HG03097 (cell line): Measurements from ENCODE around the gene FGF8.

Experiments used
- ATAC-seq: cut with Tn5 transposase; IDR thresholded peaks from one replicate; pipeline ENCODE4 v1.9.1; 2021; ENCODE audit not compliant: unreplicated experiment, low FRiP score

Gene FGF8

DNA sequence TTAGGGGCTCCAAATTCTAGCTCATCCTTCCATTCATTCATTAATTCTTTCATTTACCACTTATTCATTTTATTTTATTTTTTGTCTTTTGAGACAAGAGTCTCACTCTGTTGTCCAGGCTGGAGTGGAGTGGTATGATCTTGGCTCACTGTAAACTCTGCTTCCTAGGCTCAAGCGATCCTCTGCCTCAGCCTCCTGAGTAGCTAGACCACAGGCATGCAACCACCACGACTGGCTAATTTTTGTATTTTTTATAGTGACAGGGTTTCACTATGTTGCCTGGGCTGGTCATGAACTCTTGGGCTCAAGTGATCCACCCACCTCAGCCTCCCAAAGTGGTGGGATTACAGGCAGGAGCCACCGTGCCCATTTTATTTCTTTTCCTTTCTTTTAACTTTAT, 31.6 kb downstream of the FGF8 start:
- ATAC-seq: no peak

DNA sequence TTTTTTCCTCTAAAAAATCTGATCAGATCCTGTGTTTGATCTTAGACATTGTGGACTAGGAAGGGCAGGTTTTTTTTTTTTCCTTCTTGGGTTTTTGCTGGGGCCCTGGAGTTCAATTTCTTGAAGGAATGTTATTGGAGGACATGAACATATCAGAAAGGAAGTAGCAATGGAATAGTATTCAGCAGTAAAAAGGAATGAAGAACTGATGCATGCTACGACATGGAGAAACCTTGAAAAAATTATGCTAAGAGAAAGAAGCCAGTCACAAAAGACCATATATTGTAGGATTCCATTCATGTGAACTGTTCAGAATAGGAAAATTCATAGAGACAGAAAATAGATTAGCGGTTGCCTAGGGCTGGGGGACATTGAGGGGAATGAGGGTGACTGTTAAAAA, 34.0 kb downstream of the FGF8 start:
- ATAC-seq: no peak

DNA sequence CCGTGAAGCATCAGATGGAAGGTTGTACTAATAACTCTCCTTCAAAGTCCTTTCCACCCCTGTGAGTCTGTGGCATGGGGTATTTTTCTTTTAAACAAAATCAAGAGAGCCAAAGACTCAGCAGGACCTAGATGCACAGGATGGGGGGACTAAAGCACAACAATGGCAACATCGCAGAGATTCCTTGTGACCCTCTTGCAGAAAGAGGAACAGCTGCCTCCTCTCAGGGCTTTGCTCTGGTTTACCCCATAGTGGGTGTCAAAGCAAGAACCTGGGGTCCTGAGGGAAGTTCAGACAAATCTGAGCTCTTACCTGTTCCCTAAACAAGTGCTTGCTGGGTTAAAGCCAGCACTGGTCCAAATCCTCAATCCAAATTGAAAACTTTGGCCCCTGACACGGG, 39.2 kb downstream of the FGF8 start:
- no peak for ATAC-seq

DNA sequence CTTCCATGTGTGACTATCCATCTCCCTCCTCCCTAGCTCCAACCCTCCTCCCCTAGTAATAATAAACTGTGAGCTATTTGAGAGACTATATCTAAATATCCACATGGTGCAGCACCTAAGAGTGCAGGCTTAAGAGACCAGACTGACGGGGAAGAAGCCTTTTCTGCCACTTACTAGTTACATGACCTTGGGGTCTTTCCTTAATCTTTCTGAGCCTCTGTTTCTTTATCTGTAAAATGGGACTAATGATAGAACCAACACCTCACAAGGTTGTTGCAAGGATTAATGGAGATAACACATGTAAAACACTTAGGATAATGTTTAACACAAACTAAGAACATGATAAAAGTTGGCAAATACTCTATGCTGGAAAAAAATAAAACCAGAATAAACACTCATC, 43.8 kb downstream of the FGF8 start:
- no peak for ATAC-seq

DNA sequence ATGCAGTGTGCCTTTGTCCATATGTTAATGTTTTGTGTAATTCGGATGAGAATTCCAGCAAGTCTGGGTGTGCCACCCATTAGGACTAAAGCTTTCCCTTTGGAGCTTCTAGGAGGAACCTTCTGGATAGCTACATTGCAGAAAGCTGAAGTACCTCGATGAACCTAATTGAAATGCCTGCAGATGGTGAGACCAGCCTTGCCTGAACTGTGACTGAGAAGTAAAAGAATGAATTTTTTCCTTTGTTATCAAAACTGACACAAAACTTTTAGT, 49.9 kb downstream of the FGF8 start:
- ATAC-seq: no peak

DNA sequence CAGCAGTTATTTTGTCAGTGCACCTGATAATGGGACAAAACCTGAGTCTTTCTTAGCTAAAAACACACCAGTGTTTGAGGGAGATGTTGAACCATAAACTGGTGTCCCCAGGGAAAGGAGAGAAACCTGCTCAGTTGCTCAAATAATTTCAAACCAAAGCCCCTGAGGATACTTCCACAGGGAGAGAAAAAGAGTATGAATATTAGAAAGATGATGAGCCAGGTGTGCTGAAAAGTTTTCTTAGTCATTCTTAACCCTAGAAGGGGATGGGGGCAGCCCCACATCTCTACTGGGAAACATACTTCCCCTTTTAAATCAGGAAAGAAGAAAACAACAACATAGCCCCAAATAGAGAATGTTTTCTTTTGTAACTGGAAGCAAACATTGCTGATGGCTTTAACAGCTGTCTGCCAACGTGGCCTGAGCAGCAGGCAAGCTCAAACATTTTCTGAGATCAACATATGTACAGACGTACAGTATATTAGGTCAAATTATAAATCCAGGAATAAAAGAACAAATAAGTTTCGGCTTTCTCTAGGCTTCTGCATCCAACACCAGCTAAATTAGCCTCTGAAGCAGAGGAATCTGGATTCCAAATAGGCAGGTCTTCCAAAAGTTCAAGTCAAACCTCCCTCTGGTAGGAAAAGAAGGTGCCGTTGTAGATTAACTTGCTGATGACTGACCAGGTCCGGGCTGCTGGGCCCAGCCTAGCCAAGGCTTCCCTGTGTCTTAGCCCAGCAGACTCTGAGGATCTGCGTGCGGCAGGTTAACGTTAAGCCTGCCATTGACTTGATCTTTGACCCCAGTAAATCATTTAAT, 50.4 kb downstream of the FGF8 start:
- ATAC-seq: no peak

DNA sequence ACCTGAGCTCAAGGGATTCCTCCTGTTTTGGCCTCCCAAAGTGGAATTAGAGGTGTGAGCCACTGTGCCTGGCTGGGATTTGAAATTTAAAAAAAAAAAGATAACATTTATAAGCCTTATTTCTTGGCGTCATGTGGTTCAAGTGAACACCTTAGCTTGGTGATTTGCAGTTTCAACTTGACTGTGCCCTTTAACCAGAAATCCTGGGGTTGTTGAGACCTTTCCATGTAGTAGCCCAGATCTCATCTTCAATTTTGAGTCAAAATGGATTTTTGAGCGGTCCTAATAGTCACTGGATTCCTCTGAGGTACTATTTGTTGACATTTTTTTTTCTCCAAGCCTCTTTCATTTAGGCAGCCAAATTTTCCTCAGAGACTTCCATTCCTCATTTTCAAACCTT, 51.5 kb downstream of the FGF8 start:
- ATAC-seq: no peak

DNA sequence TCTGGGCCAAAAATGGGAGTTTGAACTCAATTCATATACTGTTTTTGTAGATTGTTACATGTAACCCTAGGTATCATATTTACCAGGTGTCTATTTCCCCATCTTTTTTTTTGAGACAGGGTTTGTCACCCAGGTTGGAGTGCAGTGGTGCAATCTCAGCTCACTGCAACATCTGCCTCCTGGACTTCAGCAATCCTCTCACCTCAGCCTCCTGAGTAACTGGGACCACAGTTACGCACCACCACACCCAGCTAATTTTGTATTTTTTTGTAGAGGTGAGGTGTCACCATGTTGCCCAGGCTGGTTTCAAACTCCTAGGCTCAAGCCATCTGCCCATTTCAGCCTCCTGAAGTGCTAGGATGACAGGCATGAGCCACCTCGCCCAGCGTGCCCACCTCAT, 52.7 kb downstream of the FGF8 start:
- ATAC-seq: no peak

DNA sequence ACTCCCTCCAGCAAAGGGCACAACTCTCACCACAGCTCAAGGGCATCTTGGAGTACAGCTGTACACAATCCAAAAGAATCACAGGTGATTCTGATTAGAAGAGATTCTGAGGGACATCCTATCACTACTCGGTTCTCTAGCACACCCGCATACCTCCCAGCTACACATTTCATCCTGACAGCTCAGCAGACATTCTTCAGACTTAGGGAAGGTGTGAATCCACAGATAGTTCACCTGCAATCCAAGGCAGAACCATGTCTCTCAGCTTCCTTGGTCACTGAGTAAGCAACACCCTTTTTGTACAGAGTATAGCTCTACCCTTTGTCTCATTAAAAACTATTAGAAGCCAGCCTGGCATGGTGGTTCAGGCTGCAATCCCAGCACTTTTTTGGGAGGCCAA, 54.1 kb downstream of the FGF8 start:
- ATAC-seq: no peak

DNA sequence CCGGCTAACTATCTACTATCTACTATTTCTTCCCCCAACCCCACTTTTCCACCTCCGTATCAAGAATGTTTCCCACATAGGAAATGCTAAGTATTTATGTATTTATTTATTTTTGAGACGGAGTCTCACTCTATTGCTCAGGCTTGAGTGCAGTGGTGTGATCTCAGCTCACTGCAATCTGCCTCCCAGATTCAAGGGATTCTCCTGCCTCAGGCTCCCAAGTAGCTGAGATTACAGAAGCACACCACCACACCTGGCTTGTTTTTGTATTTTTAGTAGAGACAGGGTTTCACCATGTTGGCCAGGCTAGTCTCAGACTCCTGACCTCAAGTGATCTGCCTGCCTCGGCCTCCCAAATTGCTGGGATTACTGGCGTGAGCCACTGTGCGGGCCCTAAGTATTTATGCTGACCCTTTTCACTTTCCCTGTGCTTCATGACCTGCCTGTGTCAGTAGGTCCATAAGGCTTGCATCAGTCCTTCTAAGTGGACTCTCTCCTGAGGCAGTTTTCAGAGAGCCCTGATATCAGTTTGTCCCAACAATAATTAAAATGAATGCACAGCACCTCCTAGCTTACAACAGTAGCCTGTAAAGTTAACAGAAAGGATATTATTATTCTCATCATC, 55.2 kb downstream of the FGF8 start:
- no peak for ATAC-seq
